Fibroblast of lung (primary cell): Measurements from ENCODE around the gene WSCD2.

Source experiments
- CTCF ChIP-seq, 2 donors: IDR thresholded peaks in 1 of 2; conservative IDR thresholded peaks in 1 of 2; 1 replicate in 1 of 2; 2 replicates in 1 of 2; pipeline ENCODE4 v1.5.1; 2011 to 2012; ENCODE audit warnings: low read length in 2 of 2, control low read depth in 1 of 2, inconsistent platforms in 1 of 2, low read depth in 1 of 2, mild to moderate bottlenecking in 1 of 2
- EZH2 ChIP-seq: IDR thresholded peaks from 2 replicates; pipeline ENCODE4 v1.5.1; 2012; ENCODE audit warnings: low read length, control low read depth, mild to moderate bottlenecking; ENCODE audit errors: missing control alignments

- TF ChIP-seq CTCF (conservative IDR thresholded peaks at IDR 0.05 in 1 of 2, IDR thresholded peaks at IDR 0.05 in 1 of 2; ENCODE audit: low read depth in 1 of 2, low read length in 2 of 2) (peak; percentile 46 to 57), EZH2 (no peak)
Observed at GRCh38 chr12:108193917-108194316, 64.8 kb downstream of the WSCD2 start.
